Hematopoietic multipotent progenitor cell treated with erythropoietin and hydrocortisone succinate and interleukin-3 and kit ligand, for 8 days (in vitro differentiated cells): Measurements from ENCODE around the gene CASKIN1.
A peak's percentile ranks its signal among the peaks of the same experiment; 100 is the strongest.
"Not testable (repeated sequence)": the region's sequence is repeated elsewhere in the genome, so short reads cannot be mapped to it uniquely, and the experiment has no call there.

Source experiments
- DNase-seq: peaks from one replicate; pipeline ENCODE4 v3.0.0-alpha.2; 2015

CASKIN1 gene

GRCh38 chr16:2196162-2196980 lies at the start of gene CASKIN1:
TSS of gene CASKIN1 (minus strand) at chr16:2196605. CDS start at chr16:2196432, 173 bp downstream.
- no peak for DNase-seq

GRCh38 chr16:2244926-2245795 lies 48.8 kb upstream of the CASKIN1 start:
- DNase-seq, result no peak

- DNase-seq, result no peak
These were observed 47.9 kb upstream of the CASKIN1 start for GRCh38 chr16:2244301-2244700.

- DNase-seq, result no peak
These were observed 47.4 kb upstream of the CASKIN1 start for GRCh38 chr16:2243781-2244180.

- DNase-seq, result peak; percentile 11
These were observed 46.7 kb upstream of the CASKIN1 start for GRCh38 chr16:2243031-2243528.

GRCh38 chr16:2242598-2242997 lies 46.2 kb upstream of the CASKIN1 start:
- DNase-seq, result no peak

- DNase-seq, result not testable (repeated sequence)
These were observed 43.9 kb upstream of the CASKIN1 start for GRCh38 chr16:2240331-2240730.

- DNase-seq, result no peak
These were observed 42.7 kb upstream of the CASKIN1 start for GRCh38 chr16:2238838-2239675.

- DNase-seq, result peak; percentile 10
These were observed 41.9 kb upstream of the CASKIN1 start for GRCh38 chr16:2238150-2238837.

- no peak for DNase-seq
These were observed 41.2 kb upstream of the CASKIN1 start for GRCh38 chr16:2237493-2238149.

GRCh38 chr16:2237102-2237482 lies 40.7 kb upstream of the CASKIN1 start:
- DNase-seq, result no peak

- DNase-seq, result peak; percentile 19
These were observed 40.1 kb upstream of the CASKIN1 start, which contains the start of gene DNASE1L2 for GRCh38 chr16:2236337-2237101. TSS of gene DNASE1L2 (plus strand) at chr16:2236444. CDS start at chr16:2236817, 373 bp downstream.

GRCh38 chr16:2235695-2236336 lies 39.4 kb upstream of the CASKIN1 start:
- no peak for DNase-seq

- no peak for DNase-seq
These were observed 38.8 kb upstream of the CASKIN1 start for GRCh38 chr16:2235234-2235651.

- DNase-seq, result no peak
These were observed 38.4 kb upstream of the CASKIN1 start for GRCh38 chr16:2234813-2235170.

GRCh38 chr16:2233872-2234812 lies 37.7 kb upstream of the CASKIN1 start:
- no peak for DNase-seq

- no peak for DNase-seq
These were observed 36.8 kb upstream of the CASKIN1 start for GRCh38 chr16:2233046-2233775.
